KOPT-K1 (cell line): ENCODE data around the gene OLIG2.

Experiments
- H3K27ac ChIP-seq: fragments of 200-600 bp; sonication (generic); 2 replicates; pipeline ENCODE4 v1.5.1; 2016; ENCODE audit warnings: antibody characterized with exemption, mild to moderate bottlenecking, low read depth, low read length; ENCODE audit not compliant: poor library complexity, severe bottlenecking
- H3K36me3 ChIP-seq: fragments of 200-600 bp; sonication (generic); 2 replicates; pipeline ENCODE4 v1.5.1; 2017; ENCODE audit warnings: antibody characterized with exemption, mild to moderate bottlenecking, low read length, moderate library complexity; ENCODE audit not compliant: insufficient read depth
- H3K9me3 ChIP-seq: fragments of 200-600 bp; sonication (generic); 2 replicates; pipeline ENCODE4 v1.5.1; 2017; ENCODE audit warnings: antibody characterized with exemption, low read length, mild to moderate bottlenecking; ENCODE audit not compliant: insufficient read depth, poor library complexity, severe bottlenecking

Gene OLIG2

GRCh38 chr21:33025489-33026442 is at the start of gene OLIG2:
Gene OLIG2 (plus strand): TSS chr21:33025935. CDS start chr21:33026863, 928 bp downstream.
- Histone ChIP-seq H3K9me3 (peaks cover 19% of the 10 kb centered on the region), H3K27ac (no peak within 1 kb of the TSS), H3K36me3 (no peaks in the 10 kb centered on the region)

GRCh38 chr21:32976791-32977190 is 48.9 kb upstream of the OLIG2 start:
- H3K9me3 ChIP-seq: no peaks in the 10 kb centered on the region
- no peak overlapping the region for H3K27ac ChIP-seq
- no peaks in the 10 kb centered on the region for H3K36me3 ChIP-seq

DNA sequence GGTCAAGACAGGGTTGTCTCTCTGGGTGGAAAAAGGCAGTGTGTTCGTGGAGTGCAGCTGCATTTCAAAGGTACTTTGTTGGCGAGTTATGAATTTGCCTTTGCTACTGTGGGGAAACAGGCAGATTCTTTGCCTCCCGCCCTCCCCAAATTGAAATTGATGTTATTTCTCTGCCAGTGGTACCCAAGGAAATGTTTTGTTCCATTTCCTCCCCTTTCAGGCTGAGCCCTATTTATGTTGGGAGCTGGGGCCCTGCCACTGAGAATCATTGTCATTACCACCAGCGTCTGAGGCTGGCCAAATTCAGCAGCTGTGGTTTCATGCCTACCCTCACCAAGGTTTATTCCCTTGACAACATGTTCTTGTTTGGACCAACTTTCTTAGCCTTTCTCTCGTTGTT is 48.5 kb upstream of the OLIG2 start:
- H3K27ac ChIP-seq: no peak overlapping the region
- no peaks in the 10 kb centered on the region for H3K9me3 ChIP-seq

GRCh38 chr21:32978331-32979270 is 47.1 kb upstream of the OLIG2 start:
- Histone ChIP-seq H3K9me3 (no peaks in the 10 kb centered on the region), H3K36me3 (no peaks in the 10 kb centered on the region), H3K27ac (no peak overlapping the region)

More for the DNA sequence above, 48.5 kb upstream of the OLIG2 start:
- H3K36me3 ChIP-seq: no peaks in the 10 kb centered on the region

DNA sequence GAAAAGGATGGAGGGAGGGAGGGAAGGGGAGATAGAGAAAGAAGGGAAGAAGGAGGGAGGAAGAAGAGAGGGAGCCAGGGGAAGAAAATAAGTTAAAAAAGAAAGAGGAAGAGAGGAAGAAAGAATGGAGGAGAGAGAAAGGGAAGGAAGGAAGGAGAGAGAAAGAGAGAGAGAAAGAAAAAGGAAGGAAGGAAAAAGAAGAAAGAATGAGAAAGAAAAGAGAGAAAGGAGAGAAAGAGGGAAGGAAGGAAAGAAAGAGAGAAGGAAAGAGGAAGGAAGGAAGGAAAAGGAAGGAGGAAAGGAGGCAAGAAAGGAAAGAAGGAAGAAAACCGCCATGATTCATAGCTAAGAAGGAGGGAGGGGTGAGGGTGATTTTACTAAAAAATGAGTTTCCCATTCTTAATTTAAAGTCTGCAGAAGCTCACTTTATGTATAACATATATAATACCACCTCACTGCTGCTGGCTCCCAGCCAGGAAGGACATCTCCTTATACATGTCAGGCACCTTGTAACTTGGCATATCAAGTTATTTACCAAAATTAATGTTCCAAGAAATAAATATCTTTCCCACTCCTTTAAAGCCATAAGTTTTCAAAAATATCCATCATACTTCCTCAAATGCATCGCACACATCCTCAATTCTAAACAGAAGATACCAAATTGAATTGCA is 46.0 kb upstream of the OLIG2 start:
- Histone ChIP-seq H3K27ac (no peak overlapping the region), H3K9me3 (no peaks in the 10 kb centered on the region), H3K36me3 (no peaks in the 10 kb centered on the region)

DNA sequence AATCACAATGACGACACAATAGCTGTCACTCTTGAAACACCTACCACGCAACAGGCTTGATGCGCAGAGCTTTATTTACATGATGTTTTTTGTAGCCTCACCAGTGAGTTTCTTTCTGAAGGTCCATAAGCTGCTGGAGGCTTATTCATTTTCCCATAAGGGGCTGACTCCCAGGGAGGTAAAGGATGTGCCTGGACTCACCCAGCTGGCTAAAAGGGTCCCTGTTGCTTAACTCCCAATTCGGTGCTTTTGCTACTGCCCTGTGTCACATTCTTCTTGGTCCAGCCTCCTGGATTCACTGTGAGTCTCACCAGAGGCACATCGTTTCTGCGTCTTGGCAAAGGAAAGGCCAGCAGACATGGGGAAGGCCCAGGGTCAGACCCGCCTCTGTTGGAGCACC is 44.6 kb upstream of the OLIG2 start:
- Histone ChIP-seq H3K27ac (no peak overlapping the region), H3K9me3 (no peaks in the 10 kb centered on the region), H3K36me3 (no peaks in the 10 kb centered on the region)

DNA sequence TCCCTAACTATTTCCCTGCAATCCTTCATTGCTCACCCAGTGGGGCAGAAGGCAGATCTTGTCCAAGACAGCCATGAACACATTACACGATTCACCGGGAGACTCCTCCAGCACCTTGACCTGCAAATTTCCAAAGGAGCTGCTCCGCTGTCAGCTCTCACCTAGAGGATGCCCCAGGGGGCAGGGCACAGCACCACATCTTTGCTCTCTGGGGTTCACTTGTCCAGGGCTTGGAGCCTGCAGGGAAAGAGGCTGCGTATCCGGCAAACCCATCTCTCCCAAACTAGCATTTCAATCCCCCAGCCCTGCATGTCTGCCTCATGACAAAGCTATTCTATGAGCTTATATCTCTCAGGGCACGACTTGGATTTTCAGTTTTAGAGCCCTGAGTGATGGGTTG is 35.1 kb upstream of the OLIG2 start:
- Histone ChIP-seq H3K9me3 (no peaks in the 10 kb centered on the region), H3K27ac (no peak overlapping the region), H3K36me3 (no peaks in the 10 kb centered on the region)

DNA sequence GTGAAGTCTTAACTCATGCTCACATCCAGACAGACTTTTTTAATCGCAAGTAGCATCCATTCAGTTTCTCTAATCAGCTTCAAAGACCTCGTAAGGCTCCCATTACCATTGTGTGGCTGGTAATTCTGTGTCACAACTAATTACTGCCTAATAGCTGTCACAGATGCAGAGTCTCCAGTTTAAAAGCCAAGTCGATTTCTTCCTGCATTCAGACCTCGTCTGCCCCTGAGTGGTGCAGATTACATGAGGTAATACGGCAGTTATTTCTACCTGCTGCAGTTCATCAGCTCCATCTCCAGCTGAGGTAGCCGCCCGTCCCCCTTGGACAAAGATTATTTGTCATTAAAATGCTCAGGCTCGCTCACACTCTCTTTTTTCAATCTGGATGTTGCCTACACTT is 34.4 kb upstream of the OLIG2 start:
- no peak overlapping the region for H3K27ac ChIP-seq

DNA sequence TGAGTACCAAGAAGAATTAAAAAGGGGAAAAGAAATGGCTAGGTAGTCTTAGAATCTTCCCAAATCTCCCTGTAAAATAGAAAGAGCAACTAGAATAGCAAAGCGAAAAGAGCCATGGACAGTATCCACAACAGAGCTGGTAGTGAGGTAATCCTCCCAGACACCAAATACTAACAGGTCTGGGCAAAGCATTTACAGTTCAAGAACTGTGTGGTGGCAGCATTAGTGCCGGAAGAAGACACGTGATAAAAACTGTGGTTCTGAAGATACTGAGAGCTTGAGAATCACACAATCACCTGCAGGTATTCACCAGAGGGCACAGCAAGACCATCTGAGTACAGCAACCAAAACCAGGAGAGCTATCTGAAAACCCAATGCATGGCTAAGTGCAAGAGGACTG is 31.8 kb upstream of the OLIG2 start:
- H3K36me3 ChIP-seq: no peaks in the 10 kb centered on the region

More for the DNA sequence above, 34.4 kb upstream of the OLIG2 start:
- Histone ChIP-seq H3K36me3 (no peaks in the 10 kb centered on the region), H3K9me3 (no peaks in the 10 kb centered on the region)

GRCh38 chr21:32994305-32994704 is 31.4 kb upstream of the OLIG2 start:
- Histone ChIP-seq H3K27ac (no peak overlapping the region), H3K9me3 (peaks cover 11% of the 10 kb centered on the region), H3K36me3 (no peaks in the 10 kb centered on the region)

More for the DNA sequence above, 31.8 kb upstream of the OLIG2 start:
- Histone ChIP-seq H3K27ac (no peak overlapping the region), H3K9me3 (peaks cover 10% of the 10 kb centered on the region)

GRCh38 chr21:33007747-33008146 is 18.0 kb upstream of the OLIG2 start:
- Histone ChIP-seq H3K27ac (no peak overlapping the region), H3K36me3 (no peaks in the 10 kb centered on the region), H3K9me3 (no peaks in the 10 kb centered on the region)

DNA sequence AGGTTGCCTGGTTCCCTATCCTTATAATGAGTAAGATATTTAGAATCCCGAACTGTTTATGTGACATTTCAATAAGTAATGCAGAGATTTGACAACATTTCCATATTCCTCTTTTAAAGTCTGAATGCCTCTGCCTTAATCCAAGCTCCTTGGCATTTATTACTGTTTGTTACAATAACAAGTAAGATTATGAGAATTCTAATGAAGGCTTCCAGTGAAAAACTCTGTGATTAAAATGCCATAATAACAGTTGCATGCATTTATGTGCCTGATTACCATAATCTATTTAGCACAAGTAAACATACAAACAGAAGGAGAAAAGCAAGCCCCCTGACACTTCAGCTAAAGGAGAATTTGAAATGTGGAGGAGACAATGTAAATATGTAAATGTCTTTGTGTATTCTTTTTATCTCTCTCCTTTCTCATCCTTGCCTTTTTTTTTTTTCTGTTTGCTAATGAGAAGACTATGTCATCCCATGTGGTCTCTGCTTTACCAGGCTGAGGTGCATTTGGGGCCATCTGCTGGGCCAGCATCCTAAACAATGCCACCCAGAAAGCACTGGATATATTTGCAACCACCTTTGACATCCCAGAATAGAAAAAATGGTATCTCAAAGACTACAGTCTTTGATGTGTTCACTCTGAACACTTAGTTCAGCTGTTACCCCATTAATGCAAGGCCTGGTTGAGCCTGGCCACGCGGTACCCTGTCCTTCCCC is 17.2 kb upstream of the OLIG2 start:
- Histone ChIP-seq H3K9me3 (no peaks in the 10 kb centered on the region), H3K36me3 (no peaks in the 10 kb centered on the region), H3K27ac (no peak overlapping the region)

GRCh38 chr21:33010931-33011330 is 14.8 kb upstream of the OLIG2 start:
- Histone ChIP-seq H3K9me3 (no peaks in the 10 kb centered on the region), H3K36me3 (no peaks in the 10 kb centered on the region), H3K27ac (no peak overlapping the region)

DNA sequence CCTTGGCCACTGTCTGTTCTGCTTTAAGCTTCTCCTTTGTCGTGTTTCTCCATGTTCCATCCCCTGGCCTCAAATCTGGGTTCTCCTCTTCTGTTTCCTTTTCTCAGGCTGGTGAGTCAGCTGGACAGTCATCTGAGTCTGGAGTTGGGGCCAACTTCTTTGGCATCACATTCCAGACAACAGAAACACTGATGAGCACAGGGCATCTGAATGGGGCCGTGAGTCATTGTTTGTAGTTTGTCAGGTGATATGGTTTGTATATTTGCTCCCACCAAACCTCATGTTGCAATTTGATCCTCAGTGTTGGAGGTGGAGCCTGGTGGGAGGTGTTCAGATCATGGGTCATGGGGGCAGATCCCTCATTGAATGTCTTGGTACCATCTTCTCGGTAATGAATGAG is 14.3 kb upstream of the OLIG2 start:
- no peak overlapping the region for H3K27ac ChIP-seq
- no peaks in the 10 kb centered on the region for H3K9me3 ChIP-seq
- no peaks in the 10 kb centered on the region for H3K36me3 ChIP-seq
